GM21390 (cell line): Measurements from ENCODE around the gene PTBP2.

ENCODE experiments used
- ATAC-seq: cut with Tn5 transposase; IDR thresholded peaks from one replicate; pipeline ENCODE4 v1.9.1; 2021; ENCODE audit not compliant: unreplicated experiment

The PTBP2 gene

GRCh38 chr1:96721416-96722160 lies at the start of gene PTBP2:
PTBP2 (plus strand) TSS chr1:96721784; CDS start chr1:96721865, 81 bp downstream.
- ATAC-seq: peak; percentile 93

DNA sequence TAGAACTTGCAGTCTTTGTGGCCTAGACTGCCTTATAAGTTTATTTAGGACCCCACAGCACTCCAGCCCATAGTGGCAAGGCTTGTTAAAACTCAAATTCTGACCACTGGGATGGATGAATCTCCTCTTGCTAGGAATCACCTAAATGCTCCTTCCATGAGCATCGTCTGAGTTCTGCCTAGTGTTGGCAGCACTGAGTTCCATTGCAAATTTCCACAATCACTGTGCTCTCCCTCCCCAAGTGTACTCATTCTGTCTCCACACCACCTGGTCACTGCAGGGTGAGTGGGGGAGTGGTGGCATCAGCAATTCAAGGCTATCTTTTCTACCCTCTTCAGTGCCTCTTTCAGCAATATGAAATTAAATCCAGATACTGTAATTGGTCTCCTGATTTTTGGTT lies 46.7 kb upstream of the PTBP2 start:
- no peak for ATAC-seq

DNA sequence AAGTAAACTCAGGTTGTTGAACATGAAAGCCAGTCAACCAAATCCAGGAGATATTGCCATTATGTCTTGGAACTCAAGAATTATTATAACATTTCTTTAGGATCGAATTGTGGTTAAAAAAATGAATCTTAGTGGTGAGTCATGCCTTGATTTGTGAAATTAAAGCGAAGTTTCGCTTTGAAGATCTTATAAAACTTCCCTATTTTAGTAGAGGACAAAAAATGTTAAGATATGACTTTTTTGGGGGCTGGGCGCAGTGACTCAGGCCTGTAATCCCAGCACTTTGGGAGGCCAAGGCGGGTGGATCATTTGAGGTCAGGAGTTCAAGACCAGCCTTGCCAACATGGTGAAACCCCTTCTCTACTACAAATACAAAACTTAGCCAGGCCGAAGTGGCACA lies 39.5 kb upstream of the PTBP2 start:
- no peak for ATAC-seq

GRCh38 chr1:96683931-96684330 lies 37.7 kb upstream of the PTBP2 start:
- ATAC-seq: no peak

- ATAC-seq: no peak
Observed at GRCh38 chr1:96684744-96685143, 36.8 kb upstream of the PTBP2 start.

- ATAC-seq: no peak
Observed at GRCh38 chr1:96688767-96689166, 32.8 kb upstream of the PTBP2 start.

- ATAC-seq: no peak
Observed at GRCh38 chr1:96695954-96696353, 25.6 kb upstream of the PTBP2 start.

DNA sequence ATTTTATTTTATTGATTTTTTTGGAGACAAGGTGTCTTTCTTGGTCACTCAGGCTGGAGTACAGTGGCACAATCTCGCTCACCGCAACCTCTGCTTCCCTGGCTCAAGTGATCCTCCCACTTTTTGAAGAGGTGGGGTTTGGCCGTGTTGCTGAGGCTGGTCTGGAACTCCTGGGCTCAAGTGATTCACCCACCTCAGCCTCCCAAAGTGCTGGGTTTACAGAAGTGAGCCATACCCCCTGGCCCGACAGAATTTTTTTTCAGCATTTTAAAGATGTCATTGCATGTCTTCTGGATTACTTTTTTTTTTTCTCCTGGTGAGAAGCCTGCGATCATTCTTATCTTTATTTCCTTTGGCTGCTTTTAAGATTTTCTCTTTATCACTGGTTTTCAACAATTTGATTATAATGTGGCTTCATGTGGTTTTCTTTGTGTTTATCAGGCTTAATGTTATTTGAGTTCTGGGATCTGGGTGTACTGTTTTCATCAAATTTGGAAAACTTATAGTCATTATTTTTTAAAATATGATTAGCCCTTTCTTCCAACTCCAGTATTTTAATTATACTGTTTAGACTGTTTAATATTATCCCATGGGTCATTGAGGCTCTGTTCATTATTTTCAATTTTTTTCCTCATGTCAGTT lies 23.1 kb upstream of the PTBP2 start:
- ATAC-seq: no peak

DNA sequence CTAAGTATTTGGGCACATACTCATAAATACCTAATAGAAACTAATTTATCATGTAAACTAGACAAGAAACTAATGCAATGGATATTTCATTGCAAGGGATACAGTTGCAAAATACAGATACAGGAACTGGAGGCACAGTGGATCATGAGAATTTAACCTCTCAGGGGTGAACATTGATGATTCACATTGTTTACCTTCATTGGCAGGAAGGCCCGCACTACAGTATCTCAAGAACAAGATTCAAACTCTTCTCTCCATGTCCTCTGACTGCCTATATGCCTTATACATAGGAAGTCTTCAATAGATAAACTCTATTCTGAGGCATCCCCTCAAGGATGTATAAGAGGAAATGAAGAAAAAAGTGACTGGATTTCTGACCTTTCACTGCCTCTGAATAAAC lies 18.4 kb upstream of the PTBP2 start:
- no peak for ATAC-seq

DNA sequence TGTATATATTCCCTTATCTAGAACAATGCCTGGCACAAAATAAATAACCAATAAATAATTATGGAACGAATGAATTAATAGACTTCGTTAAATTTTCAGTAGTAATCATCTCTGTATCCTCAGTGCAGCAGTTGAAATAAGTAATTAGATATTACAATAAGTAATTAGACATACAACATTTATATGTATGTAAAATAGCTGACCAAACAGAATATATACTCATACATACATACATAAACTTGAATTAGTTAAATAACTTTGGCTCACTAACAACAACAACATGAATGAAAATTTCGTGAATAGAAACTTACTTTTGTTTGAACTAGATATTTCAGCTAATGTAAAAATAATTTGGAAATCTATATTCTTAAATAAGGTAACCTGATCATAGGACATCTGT lies 14.6 kb upstream of the PTBP2 start:
- no peak for ATAC-seq

- no peak for ATAC-seq
Observed at GRCh38 chr1:96708482-96708881, 13.1 kb upstream of the PTBP2 start.

- no peak for ATAC-seq
Observed at GRCh38 chr1:96710708-96711477, 10.7 kb upstream of the PTBP2 start.

DNA sequence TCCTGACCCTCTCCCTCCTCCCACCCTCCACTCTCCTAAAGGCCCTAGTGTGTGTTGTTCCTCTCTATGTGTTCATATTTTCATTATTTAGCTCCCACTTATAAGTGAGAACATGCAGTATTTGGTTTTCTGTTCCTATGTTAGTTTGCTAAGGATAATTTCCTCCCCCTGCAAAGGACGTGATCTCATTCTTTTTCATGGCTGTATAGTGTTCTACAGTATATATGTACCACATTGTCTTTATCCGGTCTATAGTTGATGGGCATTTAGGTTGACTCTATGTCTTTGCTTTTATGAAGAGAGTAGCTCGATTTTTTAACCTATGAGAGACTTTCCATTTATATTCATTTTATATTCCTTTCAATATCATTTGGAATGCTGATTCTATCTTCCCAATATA lies 7.9 kb upstream of the PTBP2 start:
- no peak for ATAC-seq

DNA sequence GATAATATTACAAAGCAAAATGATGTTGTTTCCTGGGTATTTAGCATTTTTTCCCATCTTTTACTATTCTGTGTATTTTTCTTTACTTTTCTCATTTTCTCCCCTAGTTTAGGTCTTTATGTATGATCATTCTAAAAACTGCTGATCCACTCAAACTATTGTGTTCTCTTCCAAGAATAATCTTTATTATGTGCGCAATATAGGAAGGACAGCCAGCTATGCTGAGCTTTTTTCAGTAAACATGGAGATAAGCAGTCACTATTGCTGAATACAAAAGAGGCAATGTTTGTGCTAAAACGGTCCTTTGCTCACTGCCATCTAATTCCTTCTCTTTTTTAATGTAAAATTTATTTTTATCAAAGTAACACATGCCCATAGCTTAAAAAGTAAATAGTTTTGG lies 6.7 kb upstream of the PTBP2 start:
- ATAC-seq: no peak

- ATAC-seq: no peak
Observed at GRCh38 chr1:96715482-96715881, 6.1 kb upstream of the PTBP2 start.

- ATAC-seq: peak; percentile 7
Observed at GRCh38 chr1:96721053-96721415, 550 bp upstream of the PTBP2 start.

DNA sequence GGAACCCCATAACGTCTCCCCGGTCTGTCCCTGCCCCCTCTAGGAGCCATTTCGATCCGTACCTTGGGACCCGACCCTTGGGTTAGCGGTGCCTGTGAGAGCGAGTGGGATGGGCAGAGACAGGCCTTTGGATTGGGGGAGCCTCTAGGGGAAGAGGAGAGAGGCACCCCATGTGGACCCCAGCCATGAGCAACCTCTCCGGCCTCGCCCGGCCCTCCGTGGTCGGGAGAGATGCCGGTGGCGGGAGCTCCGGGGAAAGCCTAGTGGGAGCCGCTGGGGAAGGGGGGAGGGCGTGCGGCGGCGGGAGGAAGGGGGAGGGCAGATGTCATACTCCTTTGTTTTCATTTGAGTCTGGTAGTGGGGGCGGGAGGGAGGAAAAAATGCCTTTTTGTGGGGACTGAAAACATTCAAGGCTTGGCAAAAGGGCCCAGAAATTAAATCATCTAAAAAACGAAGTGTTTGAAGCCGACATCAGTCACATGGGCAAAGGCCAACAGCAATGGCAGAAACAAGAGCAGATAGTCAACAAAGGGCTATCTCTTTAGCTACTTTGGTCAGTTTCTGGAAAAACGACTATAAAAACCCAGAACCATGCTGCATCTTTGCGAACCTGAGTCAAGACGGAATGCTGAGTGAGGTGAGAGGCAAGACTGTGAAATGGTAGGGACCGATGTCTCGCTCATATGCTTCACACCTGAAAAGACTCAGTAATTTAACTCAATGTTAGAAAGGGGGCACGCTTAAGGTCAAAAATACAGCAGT lies 758 bp downstream of the PTBP2 start:
- peak; percentile 46 for ATAC-seq

DNA sequence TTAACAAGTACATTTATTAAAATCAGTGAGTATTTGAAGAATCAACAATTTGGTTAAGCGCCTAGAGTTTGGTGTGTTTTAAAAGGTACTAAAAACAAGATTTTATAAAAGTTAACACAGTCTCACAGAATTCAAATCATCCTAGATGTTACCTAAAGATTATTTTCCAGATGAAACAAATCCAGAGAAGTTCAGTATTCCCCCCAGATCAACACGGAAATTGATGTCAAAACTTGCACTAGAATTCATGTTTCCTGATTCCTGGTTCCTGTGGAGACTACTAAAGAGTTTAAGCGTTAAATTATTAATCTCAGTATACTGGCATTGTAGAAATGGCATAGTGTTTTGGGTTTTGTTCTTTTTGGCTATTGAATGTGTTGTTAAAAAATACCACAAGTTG lies 1.4 kb downstream of the PTBP2 start:
- no peak for ATAC-seq

GRCh38 chr1:96723377-96723776 lies 1.8 kb downstream of the PTBP2 start:
- no peak for ATAC-seq

- no peak for ATAC-seq
Observed at GRCh38 chr1:96723936-96724335, 2.4 kb downstream of the PTBP2 start.

- ATAC-seq: no peak
Observed at GRCh38 chr1:96727860-96728259, 6.3 kb downstream of the PTBP2 start.
